Kasumi-1 (cell line): ENCODE results near the gene MTCL1.
A peak's percentile ranks its signal among the peaks of the same experiment; 100 is the strongest.

Source experiments
- DNase-seq, 2 experiments: peaks; one replicate each; lab custom pipeline; 2025; lab: John Stamatoyannopoulos, UW

Gene MTCL1

DNA sequence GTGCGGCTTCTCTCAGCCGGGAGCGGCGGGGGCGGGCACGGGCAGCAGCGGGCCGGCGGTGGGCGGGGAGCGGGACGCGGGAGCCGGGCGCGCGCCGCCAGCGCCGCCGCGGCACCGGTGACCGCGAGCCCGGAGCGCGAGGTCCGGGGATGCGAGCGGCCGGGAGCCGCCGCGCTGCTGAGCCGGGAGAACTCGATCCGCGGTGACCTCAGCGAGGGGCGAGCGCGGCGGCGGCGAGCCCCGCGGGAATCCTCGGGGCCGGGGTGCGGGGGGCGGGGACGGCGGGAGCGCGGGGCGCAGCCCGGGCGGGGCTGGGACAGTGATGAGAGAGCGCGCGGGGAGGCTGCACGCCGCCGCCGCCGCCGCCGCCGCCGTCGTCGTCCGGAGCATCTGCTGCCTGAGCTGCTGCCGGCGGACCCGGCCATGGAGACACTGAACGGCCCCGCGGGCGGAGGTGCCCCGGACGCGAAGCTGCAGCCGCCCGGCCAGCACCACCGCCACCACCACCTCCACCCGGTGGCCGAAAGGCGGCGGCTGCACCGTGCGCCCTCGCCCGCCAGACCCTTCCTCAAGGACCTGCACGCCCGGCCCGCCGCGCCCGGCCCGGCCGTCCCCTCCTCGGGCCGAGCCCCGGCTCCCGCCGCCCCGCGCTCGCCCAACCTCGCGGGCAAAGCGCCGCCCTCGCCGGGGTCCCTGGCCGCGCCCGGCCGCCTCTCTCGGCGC lies at the start of gene MTCL1:
Gene MTCL1 (plus strand): TSS at position 319 of the 723 bp plus-strand sequence. CDS start 105 bp downstream, at position 424.
- DNase-seq: peak in 1 of 2 experiments; percentile 8

DNA sequence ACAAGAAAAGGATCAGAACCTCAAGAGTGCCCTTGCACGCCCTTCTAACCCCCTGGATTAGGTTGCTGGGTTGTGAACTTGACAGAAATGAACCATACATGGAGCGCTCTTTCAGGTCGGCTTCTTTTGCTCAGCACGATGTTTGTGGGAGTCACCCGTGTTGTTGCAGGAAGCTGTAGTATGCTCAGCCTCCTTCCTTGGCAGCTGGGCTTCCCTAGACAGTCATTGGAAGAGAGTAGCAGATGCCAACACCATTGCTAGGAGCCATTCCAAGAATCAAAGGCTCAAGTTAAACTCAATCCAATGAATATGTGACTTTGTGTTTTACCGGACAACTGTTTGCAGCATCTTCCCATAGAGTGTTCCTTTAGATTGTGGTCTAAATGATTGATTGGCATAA lies 49.1 kb upstream of the MTCL1 start:
- no peak for DNase-seq

DNA sequence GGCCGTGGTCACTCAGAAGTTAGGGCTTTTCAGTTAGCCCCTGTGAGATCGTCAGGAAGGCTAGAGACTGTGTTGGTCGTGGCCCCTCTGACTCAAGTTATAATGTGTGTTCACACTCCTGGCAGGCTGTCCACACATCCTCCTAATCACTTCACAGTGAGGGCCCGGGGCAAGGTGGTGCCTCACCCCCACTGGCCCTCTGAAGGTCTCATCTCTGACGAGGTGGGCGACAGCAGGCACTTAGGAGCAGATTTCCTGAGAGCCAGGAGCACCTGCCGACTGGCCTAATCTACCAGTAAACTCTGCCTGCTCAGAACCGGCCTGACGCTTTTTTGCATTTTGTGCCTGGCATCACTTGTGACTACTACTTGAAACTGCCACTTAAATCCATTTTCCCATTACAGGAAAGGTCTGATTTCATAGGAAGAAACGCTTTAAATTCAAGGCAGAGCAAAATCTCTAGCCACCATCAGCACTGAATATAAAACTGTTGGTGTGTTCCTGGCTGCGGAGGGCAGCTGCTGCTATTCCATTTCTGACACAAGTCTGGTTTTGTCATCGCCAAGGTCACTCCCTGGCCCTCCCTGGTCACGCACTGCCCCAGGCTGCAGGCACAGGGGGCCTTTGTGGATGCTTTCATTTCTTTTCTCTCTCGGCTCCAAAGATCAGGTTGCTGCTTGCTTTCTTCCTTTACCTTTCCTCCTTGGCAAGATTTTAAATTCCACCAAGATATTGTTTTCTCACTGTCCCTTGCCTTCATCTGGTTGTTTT lies 48.1 kb upstream of the MTCL1 start:
- no peak for DNase-seq

DNA sequence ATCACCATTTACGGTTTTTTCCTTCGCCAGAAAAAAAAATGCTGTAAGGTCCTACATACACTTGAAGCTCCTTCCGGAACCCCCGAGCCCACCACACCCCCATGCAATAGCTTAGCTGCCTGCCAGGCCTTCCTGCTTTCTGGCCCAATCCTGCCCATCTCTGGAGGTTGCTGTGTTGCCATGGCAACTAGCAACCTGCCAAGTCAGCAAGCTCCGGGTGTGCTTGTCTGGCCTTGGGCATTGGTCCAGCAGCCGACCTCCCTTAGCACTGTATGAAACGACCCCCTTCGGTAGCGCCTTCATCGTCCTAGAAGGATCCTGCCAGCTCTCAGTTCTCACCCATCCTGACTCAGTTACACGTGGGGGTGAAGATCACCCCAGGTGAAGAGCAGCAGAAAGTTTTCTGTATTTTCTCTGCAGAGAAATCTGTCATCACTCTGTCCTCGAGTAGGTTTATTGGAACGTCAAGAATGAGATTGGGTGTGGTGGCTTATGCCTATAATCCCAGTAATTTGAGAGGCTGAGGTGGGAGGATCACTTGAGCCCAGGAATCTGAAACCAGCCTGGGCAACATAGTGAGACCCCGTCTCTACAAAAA lies 47.4 kb upstream of the MTCL1 start:
- no peak for DNase-seq

DNA sequence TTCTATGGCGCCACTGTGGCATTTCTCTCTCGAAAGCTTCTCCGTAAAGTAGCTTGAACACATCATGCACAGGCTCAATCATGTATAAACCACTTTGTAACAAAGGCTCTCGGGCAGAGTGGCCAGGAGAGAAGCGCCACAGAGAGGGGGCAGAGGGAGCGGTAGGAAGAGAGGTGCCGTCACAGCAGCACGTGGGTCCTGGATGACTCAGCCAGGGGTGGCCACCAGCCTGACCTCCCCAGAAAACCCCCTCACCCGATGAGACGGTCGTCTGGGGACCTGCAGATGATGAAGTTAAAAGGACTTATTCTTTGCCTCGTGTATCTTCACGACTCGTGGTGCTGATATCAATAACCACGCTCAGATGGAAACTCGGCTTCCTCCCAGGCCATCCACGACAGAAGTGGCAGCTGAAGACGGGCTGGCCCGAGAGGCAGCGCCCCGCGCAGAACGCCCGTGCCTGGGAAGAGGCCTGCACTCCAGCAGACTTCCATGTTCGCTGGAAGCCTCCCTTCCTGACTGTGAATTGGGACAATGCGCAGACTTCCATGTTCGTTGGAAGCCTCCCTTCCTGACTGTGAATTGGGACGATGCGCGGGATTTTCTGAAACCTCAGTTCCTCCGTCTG lies 46.4 kb upstream of the MTCL1 start:
- no peak for DNase-seq

DNA sequence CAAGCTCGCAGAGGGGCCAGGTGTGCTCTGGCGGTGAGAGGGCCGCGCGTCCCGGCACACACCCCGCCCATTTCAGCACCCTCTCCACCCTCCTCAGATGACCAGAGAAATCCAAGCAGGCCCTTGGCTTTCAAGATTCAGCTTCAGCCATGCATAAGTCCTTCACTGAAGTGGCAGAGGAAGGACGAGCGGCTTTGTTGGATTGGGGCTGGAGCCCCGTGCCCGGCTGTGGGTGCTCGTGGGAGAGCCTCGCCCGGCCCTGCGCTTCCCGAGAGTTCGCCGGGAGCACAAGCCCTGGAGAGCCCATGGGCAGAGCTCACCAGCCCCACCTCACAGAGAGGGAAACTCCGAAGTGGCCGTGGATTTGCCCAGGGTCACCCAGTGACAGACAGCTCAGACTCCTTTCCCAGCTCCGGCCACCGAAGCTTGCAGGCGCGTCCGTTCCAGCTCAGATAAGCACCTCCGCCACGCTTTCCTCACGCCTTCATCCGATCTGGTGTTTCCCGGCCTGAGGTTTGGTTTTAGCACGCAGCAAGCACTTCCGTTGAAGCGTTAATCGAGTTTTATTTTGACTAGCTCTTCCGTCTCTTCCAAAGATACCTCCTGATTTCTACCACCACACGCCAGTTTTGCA lies 45.6 kb upstream of the MTCL1 start:
- DNase-seq: no peak

DNA sequence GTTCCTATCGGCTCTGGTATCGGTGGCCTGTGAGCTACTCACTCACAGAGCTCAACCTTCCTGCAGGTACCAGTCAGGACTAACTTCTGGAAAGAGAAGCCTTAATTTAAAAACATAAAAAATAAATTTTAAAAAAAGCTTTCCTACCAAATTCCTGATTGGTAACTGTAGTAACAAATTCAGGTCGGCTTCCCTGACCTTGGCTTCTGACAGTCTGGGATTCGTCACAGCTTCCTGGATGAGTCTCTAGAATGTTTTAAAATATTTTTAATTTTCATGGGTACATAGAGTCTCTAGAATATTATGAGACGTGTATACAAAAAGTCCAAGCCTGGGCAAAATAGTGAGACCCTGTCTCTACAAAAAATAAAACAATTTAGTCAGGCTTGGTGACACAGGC lies 45.0 kb upstream of the MTCL1 start:
- no peak for DNase-seq

DNA sequence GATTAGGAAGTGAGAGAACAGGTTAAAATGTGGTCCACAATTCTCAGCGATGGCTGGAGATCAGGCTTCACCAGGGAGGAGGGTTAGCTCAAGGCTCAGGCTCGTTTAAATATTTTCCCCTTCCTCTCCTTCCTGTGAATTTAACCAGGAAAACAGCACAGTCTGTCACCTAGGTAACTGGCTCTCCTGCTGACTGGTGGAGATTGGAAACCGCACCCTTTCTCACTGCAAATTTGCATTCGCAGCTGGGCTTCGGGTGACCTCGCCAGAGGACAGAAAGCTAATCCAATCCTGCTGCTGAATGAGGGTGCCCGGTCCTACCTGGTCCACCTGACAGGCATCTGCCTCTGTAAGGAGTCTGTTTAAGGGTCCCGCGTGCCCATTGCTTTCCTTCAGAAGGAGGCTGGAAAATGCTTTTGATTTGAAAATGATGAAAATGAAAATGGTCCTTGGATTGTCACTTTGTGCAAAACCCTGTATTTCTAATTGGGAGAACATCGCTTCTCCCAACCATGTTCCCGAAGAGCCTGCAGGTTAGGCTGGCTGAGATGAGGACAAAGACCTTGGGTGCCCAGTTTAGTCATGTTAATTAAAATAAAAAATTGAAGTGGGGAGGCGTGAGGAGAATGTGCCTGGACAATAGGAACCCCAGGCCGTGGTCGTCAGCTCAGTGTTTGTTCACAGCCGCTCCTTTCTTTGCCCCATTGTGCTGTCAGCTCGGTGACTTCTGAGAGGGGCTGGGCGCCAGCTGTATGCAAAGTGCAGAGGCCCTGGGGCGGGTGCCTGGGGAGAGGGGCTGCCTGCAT lies 43.4 kb upstream of the MTCL1 start:
- no peak for DNase-seq

DNA sequence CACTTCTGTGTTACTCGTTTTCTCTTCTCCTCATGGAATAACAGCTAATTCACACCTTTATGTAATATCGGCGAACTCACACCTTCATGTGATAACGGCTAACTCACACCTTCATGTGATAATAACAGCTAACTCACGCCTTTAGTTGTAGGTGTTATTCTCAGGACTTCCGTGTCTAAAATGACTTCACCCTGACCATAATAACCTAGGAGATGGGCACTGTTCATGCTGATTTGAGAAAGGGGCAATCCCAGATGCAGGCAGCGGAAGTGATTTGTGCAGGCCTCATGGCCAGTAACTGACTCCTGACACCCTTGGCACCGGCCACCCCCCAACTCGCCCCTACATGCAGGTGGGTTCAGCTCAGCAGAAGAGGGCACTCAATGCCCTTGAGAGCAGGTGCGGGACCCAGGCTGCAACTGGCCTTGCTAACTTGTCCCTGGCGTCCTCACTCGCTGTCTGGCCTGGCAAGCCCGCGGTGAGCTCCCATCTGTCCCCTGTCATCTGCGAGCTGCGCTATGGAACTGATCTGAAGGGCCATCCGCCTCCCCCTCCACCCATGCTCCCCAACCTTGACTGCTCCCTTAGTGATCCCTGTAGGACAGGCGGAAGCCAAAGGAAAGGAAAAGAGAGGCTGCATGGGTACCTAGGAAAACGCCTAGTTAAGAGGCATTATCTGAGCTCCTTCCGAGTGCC lies 42.6 kb upstream of the MTCL1 start:
- no peak for DNase-seq

DNA sequence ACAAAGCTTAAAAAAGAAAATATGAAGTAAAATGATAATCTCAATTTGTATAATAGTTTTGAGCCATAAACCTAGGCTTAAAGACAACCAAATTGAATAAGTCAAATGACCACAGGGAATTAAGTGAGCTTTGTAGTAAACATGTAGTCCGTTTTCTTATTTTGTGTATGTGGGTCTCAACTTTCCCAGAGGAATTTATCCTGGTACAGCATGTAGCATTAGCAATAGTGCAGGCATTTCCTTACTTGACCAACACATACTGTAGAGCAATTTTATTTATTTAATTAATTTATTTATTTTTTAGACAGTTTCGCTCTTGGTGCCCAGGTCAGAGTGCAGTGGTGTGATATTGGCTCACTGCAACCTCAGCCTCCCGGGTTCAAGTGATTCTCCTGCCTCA lies 37.5 kb upstream of the MTCL1 start:
- no peak for DNase-seq

DNA sequence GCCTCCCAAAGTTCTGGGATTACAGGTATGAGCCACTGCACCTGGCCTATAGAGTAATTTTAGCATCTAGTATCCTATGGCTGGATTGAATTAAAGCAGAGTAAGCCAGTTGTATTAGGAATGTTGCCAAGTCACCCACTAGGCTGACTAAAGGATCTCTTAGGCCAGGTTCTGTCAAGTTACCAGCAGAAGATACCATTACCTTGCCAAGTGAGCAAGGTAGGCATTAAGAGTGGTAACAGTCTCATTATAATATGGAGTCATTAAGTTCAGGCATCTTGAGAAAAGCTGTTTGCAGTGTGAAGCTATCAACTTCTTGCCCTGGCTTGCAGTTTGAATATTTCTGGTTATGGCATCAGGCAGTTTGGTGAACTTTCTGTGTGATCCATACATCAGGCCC lies 37.0 kb upstream of the MTCL1 start:
- DNase-seq: no peak

DNA sequence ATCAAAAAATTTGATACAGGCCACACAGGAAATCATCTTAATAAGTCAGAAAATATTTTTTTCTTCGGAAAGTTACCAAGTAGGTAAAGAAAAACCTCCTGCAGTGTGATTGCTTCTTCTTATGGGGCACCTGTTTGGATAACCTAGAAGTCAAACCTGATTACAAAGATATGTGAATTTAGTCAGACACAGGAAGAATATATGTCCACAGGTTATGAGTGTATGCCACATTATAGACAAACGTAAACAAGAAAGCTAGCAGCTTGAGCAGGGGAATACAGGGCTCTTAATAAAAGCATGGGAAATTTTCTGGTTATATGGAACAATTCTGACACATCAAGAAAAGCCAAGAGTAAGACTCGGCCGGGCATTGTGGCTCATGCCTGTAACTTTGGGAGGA lies 35.8 kb upstream of the MTCL1 start:
- DNase-seq: no peak

DNA sequence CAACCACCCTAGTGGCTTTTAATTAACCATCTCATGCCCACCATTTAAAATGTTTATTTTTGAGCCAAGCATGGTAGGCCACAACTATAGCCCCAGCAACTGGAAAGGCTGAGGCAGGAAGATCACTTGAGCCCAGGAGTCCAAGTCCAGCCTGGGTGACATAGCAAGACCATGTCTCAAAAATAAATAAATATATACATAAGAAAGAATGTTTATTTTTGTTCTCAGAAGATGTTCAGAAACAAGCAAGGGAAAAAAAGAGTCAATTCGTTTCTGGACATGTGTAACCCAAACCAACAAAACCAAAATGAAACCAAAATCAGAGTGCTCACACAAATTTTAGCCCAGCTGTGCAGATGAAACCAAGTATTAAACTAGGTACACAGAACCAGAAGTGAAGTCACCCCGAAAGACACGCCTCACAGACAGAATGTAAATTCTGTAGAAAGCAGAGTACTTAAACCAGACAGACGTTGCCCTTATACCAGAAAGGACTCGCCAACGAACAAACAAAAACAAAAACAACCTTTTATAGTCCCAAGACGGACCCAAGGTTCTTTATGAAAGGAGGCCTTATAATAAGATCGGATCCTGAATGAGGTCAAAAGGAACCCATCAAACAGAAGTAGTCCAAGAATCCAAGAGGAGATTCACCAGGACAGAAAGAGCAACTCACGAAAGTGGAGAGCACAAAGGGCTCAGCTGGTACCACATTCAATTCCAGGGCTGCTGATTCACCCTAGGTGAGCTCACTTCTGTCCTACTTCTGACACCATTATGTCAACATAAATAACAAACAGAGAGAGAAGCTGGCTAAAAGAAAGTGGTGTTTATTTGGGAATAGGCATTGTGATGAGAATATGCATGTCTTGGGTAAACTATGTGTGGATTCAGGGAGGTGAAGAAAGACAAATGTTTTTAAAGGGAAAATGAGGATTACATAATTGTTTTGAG lies 31.8 kb upstream of the MTCL1 start:
- no peak for DNase-seq

DNA sequence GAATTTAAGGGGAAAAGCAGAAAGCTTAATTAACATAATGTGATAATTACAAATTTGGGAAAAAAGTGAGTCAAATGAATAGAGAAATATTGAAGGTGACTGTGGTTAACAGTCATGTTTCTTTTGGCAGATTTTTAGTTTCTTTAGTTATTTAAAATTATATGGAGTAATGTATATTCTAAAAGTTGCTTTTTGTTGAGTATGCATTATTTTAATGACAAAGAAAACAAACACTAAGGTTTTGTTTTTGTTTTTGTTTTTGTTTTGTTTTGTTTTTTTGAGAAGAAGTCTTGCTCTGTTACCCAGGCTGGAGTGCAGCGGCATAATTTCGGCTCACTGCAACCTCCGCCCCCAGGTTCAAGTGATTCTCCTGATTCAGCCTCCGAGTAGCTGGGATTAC lies 30.3 kb upstream of the MTCL1 start:
- no peak for DNase-seq

DNA sequence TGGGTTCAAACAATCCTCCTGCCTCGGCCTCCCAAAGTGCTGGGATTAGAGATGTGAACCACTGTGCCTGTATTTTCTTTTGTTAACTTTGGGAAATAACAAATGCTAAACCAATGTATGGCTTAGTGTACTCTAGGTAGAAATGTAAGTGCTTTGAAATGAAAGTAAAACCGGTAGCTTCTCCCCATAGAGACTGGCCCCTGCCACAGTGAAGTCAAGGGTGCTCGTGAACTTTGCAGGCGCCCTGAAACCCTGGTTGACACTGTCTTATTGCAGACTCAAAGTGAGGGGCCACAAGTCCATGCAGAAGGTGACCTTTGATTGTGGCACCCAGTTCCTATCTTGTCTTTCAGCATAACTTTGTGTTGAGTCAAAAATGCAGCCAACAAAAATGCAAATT lies 24.2 kb upstream of the MTCL1 start:
- no peak for DNase-seq

DNA sequence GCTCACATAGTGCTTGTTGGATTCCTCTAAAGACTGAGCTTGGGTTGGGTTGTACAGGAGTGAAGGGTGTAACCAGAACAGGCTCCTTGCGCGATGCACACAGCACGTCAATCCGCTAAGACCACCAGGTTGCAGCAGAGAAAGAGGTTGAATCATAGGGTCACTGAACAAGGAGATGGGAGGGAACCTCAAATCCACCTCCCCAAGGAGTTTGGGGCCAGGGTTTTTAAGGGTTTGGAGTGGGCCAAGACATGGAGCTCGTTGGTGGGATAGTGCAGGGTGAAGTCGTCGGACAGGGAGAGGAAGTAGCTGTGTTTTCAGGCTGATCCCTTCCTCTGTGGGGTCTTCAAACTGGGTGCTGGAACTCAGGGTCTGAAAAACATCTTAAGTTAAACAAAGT lies 20.8 kb upstream of the MTCL1 start:
- DNase-seq: no peak

DNA sequence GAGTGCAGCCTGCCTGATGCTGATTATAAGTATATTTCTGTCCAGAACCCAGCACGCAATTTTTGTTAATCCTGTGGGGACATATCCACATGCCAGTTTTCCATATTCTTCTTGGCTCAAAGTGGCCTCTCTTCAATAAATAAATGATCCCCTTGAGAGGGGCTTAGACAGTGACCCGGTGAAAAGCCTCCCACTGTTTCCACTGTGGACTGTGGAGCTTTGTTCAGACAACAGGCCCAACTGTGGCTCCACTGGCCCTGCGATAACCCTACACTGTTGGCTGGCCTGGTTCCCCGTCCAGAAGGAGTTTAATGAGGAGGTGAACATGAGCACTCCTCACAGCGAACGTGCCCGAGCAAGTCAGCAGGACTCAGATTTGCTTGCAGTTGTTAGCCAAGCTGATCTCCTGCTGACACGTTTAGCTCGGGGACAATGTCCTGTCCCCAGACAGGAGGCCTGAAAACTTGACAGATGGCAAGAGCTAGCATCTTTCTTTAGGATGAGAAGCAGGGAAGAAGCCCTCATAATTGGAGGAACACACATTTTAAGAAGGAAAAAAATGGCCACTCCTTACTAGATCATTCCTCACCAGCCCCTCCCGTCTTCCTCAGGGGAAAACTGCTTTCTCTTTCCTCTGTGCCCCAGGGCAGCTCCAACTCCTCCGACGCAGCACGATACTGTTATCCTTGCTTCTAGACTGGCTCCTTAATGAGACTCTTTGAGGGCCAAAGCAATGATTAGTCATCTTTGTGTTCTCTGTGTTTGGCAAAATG lies 20.0 kb upstream of the MTCL1 start:
- DNase-seq: no peak

DNA sequence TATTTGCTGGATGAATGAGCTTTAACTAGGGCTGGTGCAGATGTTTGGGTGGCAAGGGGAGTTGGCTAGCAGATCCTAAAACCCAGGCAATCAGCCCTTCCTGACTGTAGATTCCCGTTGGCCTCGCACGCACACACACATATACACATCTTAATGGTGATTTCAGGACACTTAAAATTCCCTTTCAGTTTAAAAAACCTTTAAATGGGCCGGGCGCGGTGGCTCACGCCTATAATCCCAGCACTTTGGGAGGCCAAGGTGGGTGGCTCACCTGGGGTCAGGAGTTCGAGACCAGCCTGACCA lies 19.5 kb upstream of the MTCL1 start:
- no peak for DNase-seq

DNA sequence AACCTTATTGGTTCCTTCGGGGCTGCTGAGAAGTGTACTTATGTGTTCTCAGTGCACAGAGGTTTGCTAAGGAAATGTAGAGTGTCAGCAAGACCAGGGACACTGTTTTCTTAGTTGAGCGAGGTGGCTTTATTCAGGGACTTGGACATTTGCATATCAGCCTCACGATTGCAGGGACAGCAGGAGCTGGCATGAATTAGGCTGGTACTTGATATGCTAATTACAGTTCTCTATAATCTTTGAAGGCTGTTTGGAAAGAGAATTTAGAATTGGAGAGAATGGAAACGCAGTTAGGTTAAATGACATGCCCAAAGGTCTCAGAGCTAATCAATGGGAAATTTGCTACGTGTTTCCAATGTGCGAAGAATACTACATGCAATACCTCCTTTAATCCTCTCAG lies 18.7 kb upstream of the MTCL1 start:
- DNase-seq: no peak
